Measurements from ENCODE around the gene TMEM150B. TPM values are rescaled to one million over a fixed set of nuclear protein-coding genes. Genes with fewer than 3 reads are reported as not detected.
A peak's percentile ranks its signal among the peaks of the same experiment; 100 is the strongest.

The TMEM150B gene
- total and polyA plus RNA-seq, 7 experiments from 2014 or later, result 0.44 to 10.3 (median 0.71) TPM; not detected in 3

- CTCF ChIA-PET, result no interaction called here
- H3K4me1 ChIP-seq (ENCODE audit: control insufficient read depth in 2 of 2, insufficient read depth in 2 of 2, low read length in 2 of 2), result peaks cover 6 to 32% of the 10 kb centered on the region in 2 donors
- peaks cover 0 to 1% (median 0%) of the 10 kb centered on the region in 11 donors for H3K9me3 Mint-ChIP-seq
These were observed 48.3 kb downstream of the TMEM150B start for GRCh38 chr19:55276720-55277430.

GRCh38 chr19:55275851-55276719 lies 49.1 kb downstream of the TMEM150B start:
- Histone ChIP-seq H3K27me3 (ENCODE audit: control insufficient read depth in 2 of 2, insufficient read depth in 2 of 2, low read length in 2 of 2) (no peaks in the 10 kb centered on the region), H3K4me3 (ENCODE audit: low read length) (no peak overlapping the region), H3K4me1 (ENCODE audit: control insufficient read depth in 2 of 2, insufficient read depth in 2 of 2, low read length in 2 of 2) (peaks cover 6 to 32% of the 10 kb centered on the region in 2 donors), H3K27ac (ENCODE audit: low read depth, low read length) (no peak overlapping the region), H3K9me3 (ENCODE audit: control insufficient read depth in 2 of 3, low read length in 3 of 3) (no peaks in the 10 kb centered on the region), H3K36me3 (ENCODE audit: control insufficient read depth in 2 of 3, insufficient read depth in 3 of 3, low read length in 3 of 3) (peaks cover 0 to 58% (median 0%) of the 10 kb centered on the region in 3 experiments)
- peaks cover 5 to 41% (median 13%) of the 10 kb centered on the region in 5 donors for H3K36me3 Mint-ChIP-seq
- H3K9me3 Mint-ChIP-seq, result peaks cover 0 to 1% (median 0%) of the 10 kb centered on the region in 11 donors
- no peak for ATAC-seq
- peaks cover 12 to 33% (median 28%) of the 10 kb centered on the region in 7 donors for H3K4me1 Mint-ChIP-seq
- H3K27ac Mint-ChIP-seq, result peak overlapping the region in 2 of 9 donors; percentile 42 to 65
- H3K4me3 Mint-ChIP-seq, result peak overlapping the region in 2 of 10 donors; percentile 25 to 50
- POLR2A ChIA-PET, result interaction anchor here (0.6 to 8.2 kb wide), 2 partner anchors 19 to 230 kb away, joined by 3 to 156 read pairs; partner anchors contain the start of gene PPP6R1
- H3K27me3 Mint-ChIP-seq, result no peaks in the 10 kb centered on the region
- CTCF ChIA-PET, result interaction anchor here (0.7 kb wide), 1 partner anchor 42 kb away, joined by 3 read pairs; no protein-coding TSS in a partner anchor
- DNase-seq, result no peak
- intact Hi-C loops (cut with micrococcal nuclease), result no loop called here

More at GRCh38 chr19:55276720-55277430, 48.3 kb downstream of the TMEM150B start:
- Histone ChIP-seq H3K27me3 (ENCODE audit: control insufficient read depth in 2 of 2, insufficient read depth in 2 of 2, low read length in 2 of 2) (no peaks in the 10 kb centered on the region), H3K27ac (ENCODE audit: low read depth, low read length) (no peak overlapping the region), H3K4me3 (ENCODE audit: low read length) (no peak overlapping the region), H3K9me3 (ENCODE audit: control insufficient read depth in 2 of 3, low read length in 3 of 3) (no peaks in the 10 kb centered on the region), H3K36me3 (ENCODE audit: control insufficient read depth in 2 of 3, insufficient read depth in 3 of 3, low read length in 3 of 3) (peaks cover 0 to 52% (median 0%) of the 10 kb centered on the region in 3 experiments)
- peak overlapping the region in 6 of 9 donors; percentile 40 to 80 (median 52) for H3K27ac Mint-ChIP-seq
- no peak for ATAC-seq
- peak overlapping the region in 4 of 10 donors; percentile 16 to 58 (median 37) for H3K4me3 Mint-ChIP-seq
- peaks cover 12 to 37% (median 32%) of the 10 kb centered on the region in 7 donors for H3K4me1 Mint-ChIP-seq
- no peak for DNase-seq
- POLR2A ChIA-PET, result interaction anchor here (0.5 to 8.2 kb wide), 2 partner anchors 19 to 177 kb away, joined by 3 to 156 read pairs; partner anchors contain the start of gene PPP6R1
- intact Hi-C loops (cut with micrococcal nuclease), result no loop called here
- peaks cover 5 to 41% (median 13%) of the 10 kb centered on the region in 5 donors for H3K36me3 Mint-ChIP-seq
- no peaks in the 10 kb centered on the region for H3K27me3 Mint-ChIP-seq

GRCh38 chr19:55273978-55274707 lies 51.0 kb downstream of the TMEM150B start:
- peaks cover 0 to 15% (median 10%) of the 10 kb centered on the region in 7 donors for H3K4me1 Mint-ChIP-seq
- POLR2A ChIA-PET, result no interaction called here
- H3K36me3 Mint-ChIP-seq, result peaks cover 5 to 54% (median 21%) of the 10 kb centered on the region in 5 donors
- H3K4me1 ChIP-seq (ENCODE audit: control insufficient read depth in 2 of 2, insufficient read depth in 2 of 2, low read length in 2 of 2), result peaks cover 0 to 23% of the 10 kb centered on the region in 2 donors
- intact Hi-C loops (cut with micrococcal nuclease), result no loop called here
- no peak for ATAC-seq
- peaks cover 0 to 54% (median 0%) of the 10 kb centered on the region in 3 experiments for H3K36me3 ChIP-seq (ENCODE audit: control insufficient read depth in 2 of 3, insufficient read depth in 3 of 3, low read length in 3 of 3)
- H3K4me3 Mint-ChIP-seq, result no peak overlapping the region
- H3K9me3 Mint-ChIP-seq, result peaks cover 0 to 1% (median 0%) of the 10 kb centered on the region in 11 donors
- CTCF ChIA-PET, result no interaction called here
- H3K27me3 ChIP-seq (ENCODE audit: control insufficient read depth in 2 of 2, insufficient read depth in 2 of 2, low read length in 2 of 2), result no peaks in the 10 kb centered on the region
- DNase-seq, result no peak
- no peak overlapping the region for H3K27ac Mint-ChIP-seq
- H3K4me3 ChIP-seq (ENCODE audit: low read length), result no peak overlapping the region
- no peaks in the 10 kb centered on the region for H3K9me3 ChIP-seq (ENCODE audit: control insufficient read depth in 2 of 3, low read length in 3 of 3)
- H3K27me3 Mint-ChIP-seq, result no peaks in the 10 kb centered on the region
- no peak overlapping the region for H3K27ac ChIP-seq (ENCODE audit: low read depth, low read length)

GRCh38 chr19:55272142-55272541 lies 53.0 kb downstream of the TMEM150B start:
- POLR2A ChIA-PET, result no interaction called here
- ATAC-seq, result no peak
- H3K36me3 Mint-ChIP-seq, result peaks cover 5 to 52% (median 21%) of the 10 kb centered on the region in 5 donors

GRCh38 chr19:55270172-55270942 lies 54.8 kb downstream of the TMEM150B start:
- no peaks in the 10 kb centered on the region for H3K27me3 ChIP-seq (ENCODE audit: control insufficient read depth in 2 of 2, insufficient read depth in 2 of 2, low read length in 2 of 2)
- Mint-ChIP-seq H3K9me3 (peaks cover 0 to 8% (median 0%) of the 10 kb centered on the region in 11 donors), H3K27me3 (no peaks in the 10 kb centered on the region), H3K27ac (no peak overlapping the region), H3K36me3 (peaks cover 5 to 48% (median 29%) of the 10 kb centered on the region in 5 donors), H3K4me1 (peaks cover 0 to 10% (median 7%) of the 10 kb centered on the region in 7 donors), H3K4me3 (no peak overlapping the region)
- intact Hi-C loops (cut with micrococcal nuclease), result no loop called here
- H3K36me3 ChIP-seq (ENCODE audit: control insufficient read depth in 2 of 3, insufficient read depth in 3 of 3, low read length in 3 of 3), result peaks cover 0 to 35% (median 0%) of the 10 kb centered on the region in 3 experiments
- H3K9me3 ChIP-seq (ENCODE audit: control insufficient read depth in 2 of 3, low read length in 3 of 3), result no peaks in the 10 kb centered on the region
- POLR2A ChIA-PET, result interaction anchor here (1.3 kb wide), 1 partner anchor 13 kb away, joined by 3 read pairs; no protein-coding TSS in a partner anchor
- H3K4me3 ChIP-seq (ENCODE audit: low read length), result no peak overlapping the region
- CTCF ChIA-PET, result no interaction called here
- ATAC-seq, result peak; percentile 16
- H3K4me1 ChIP-seq (ENCODE audit: control insufficient read depth in 2 of 2, insufficient read depth in 2 of 2, low read length in 2 of 2), result no peaks in the 10 kb centered on the region
- DNase-seq, result no peak
- H3K27ac ChIP-seq (ENCODE audit: low read depth, low read length), result no peak overlapping the region

More at GRCh38 chr19:55272142-55272541, 53.0 kb downstream of the TMEM150B start:
- no peaks in the 10 kb centered on the region for H3K27me3 ChIP-seq (ENCODE audit: control insufficient read depth in 2 of 2, insufficient read depth in 2 of 2, low read length in 2 of 2)
- Mint-ChIP-seq H3K27ac (no peak overlapping the region), H3K27me3 (no peaks in the 10 kb centered on the region), H3K9me3 (peaks cover 0 to 1% (median 0%) of the 10 kb centered on the region in 11 donors), H3K4me3 (no peak overlapping the region), H3K4me1 (peaks cover 0 to 10% (median 5%) of the 10 kb centered on the region in 7 donors)
- no peaks in the 10 kb centered on the region for H3K9me3 ChIP-seq (ENCODE audit: control insufficient read depth in 2 of 3, low read length in 3 of 3)
- CTCF ChIA-PET, result no interaction called here
- no peak for DNase-seq
- no peak overlapping the region for H3K27ac ChIP-seq (ENCODE audit: low read depth, low read length)
- intact Hi-C loops (cut with micrococcal nuclease), result no loop called here
- H3K4me1 ChIP-seq (ENCODE audit: control insufficient read depth in 2 of 2, insufficient read depth in 2 of 2, low read length in 2 of 2), result peaks cover 0 to 15% of the 10 kb centered on the region in 2 donors
- no peak overlapping the region for H3K4me3 ChIP-seq (ENCODE audit: low read length)
- H3K36me3 ChIP-seq (ENCODE audit: control insufficient read depth in 2 of 3, insufficient read depth in 3 of 3, low read length in 3 of 3), result peaks cover 0 to 47% (median 0%) of the 10 kb centered on the region in 3 experiments

All from naive thymus-derived CD4-positive, alpha-beta T cell (primary cell).